ENCODE data around the gene KISS1R.

The KISS1R gene

GRCh38 chr19:958967-959855 is 42.1 kb downstream of the KISS1R start:
- Histone ChIP-seq H3K27me3 (no peaks in the 10 kb centered on the region), H4K20me1 (peaks cover 48% of the 10 kb centered on the region), H3K4me2 (no peak overlapping the region), H3K4me1 (peaks cover 39% of the 10 kb centered on the region), H3K27ac (no peak overlapping the region), H3K4me3 (no peak overlapping the region), H3K36me3 (peaks cover 52% of the 10 kb centered on the region), H3K9ac (no peak overlapping the region), H3K9me3 (peaks cover under 1% of the 10 kb centered on the region; the same call in 1 of the 2 replicates)
- no peak for TF ChIP-seq Cebpa-rat (IDR thresholded peaks at IDR 0.05)

- Histone ChIP-seq H3K36me3 (peaks cover 60% of the 10 kb centered on the region), H4K20me1 (peaks cover 45% of the 10 kb centered on the region), H3K4me1 (peaks cover 31% of the 10 kb centered on the region), H3K4me3 (no peak overlapping the region), H3K9me3 (peaks cover 4% of the 10 kb centered on the region; the same call in 1 of the 2 replicates), H3K27ac (no peak overlapping the region), H3K9ac (no peak overlapping the region), H3K27me3 (no peaks in the 10 kb centered on the region), H3K4me2 (no peak overlapping the region)
- no peak for TF ChIP-seq Cebpa-rat (IDR thresholded peaks at IDR 0.05)
Measured at GRCh38 chr19:960020-960419, 42.9 kb downstream of the KISS1R start.

GRCh38 chr19:960601-960938 is 43.4 kb downstream of the KISS1R start:
- Histone ChIP-seq H3K36me3 (peaks cover 66% of the 10 kb centered on the region), H3K4me2 (no peak overlapping the region), H3K27ac (no peak overlapping the region), H3K27me3 (no peaks in the 10 kb centered on the region), H3K4me1 (peaks cover 25% of the 10 kb centered on the region), H3K9me3 (peaks cover 4% of the 10 kb centered on the region; the same call in 1 of the 2 replicates), H3K4me3 (no peak overlapping the region), H3K9ac (no peak overlapping the region), H4K20me1 (peaks cover 39% of the 10 kb centered on the region)
- no peak for TF ChIP-seq Cebpa-rat (IDR thresholded peaks at IDR 0.05)

GRCh38 chr19:961866-962620 is 44.9 kb downstream of the KISS1R start:
- Histone ChIP-seq H3K27me3 (no peaks in the 10 kb centered on the region), H3K27ac (no peak overlapping the region), H3K9ac (0 out of 2 replicates have a peak overlapping the region, but pooled peaks have one; percentile 19), H3K4me1 (peaks cover 13% of the 10 kb centered on the region), H4K20me1 (peaks cover 28% of the 10 kb centered on the region), H3K36me3 (peaks cover 78% of the 10 kb centered on the region), H3K4me3 (no peak overlapping the region), H3K9me3 (peaks cover 4% of the 10 kb centered on the region; the same call in 1 of the 2 replicates), H3K4me2 (no peak overlapping the region)
- TF ChIP-seq Cebpa-rat (IDR thresholded peaks at IDR 0.05), result no peak

- Histone ChIP-seq H3K27ac (no peak overlapping the region), H3K4me1 (0 out of 2 replicates have a peak, but pooled peaks cover 6% of the 10 kb centered on the region), H4K20me1 (peaks cover 21% of the 10 kb centered on the region), H3K9me3 (peaks cover 4% of the 10 kb centered on the region; the same call in 1 of the 2 replicates), H3K4me2 (no peak overlapping the region), H3K9ac (no peak overlapping the region), H3K27me3 (no peaks in the 10 kb centered on the region), H3K4me3 (no peak overlapping the region), H3K36me3 (peaks cover 85% of the 10 kb centered on the region)
- TF ChIP-seq Cebpa-rat (IDR thresholded peaks at IDR 0.05), result no peak
Measured at GRCh38 chr19:962683-963400, 45.7 kb downstream of the KISS1R start.

- H3K36me3 ChIP-seq, result peaks cover 90% of the 10 kb centered on the region
- no peak overlapping the region for H3K27ac ChIP-seq
- 0 out of 2 replicates have a peak, but pooled peaks cover 6% of the 10 kb centered on the region for H3K4me1 ChIP-seq
- no peak for TF ChIP-seq Cebpa-rat (IDR thresholded peaks at IDR 0.05)
- no peak overlapping the region for H3K9ac ChIP-seq
- H3K27me3 ChIP-seq, result no peaks in the 10 kb centered on the region
- no peak overlapping the region for H3K4me3 ChIP-seq
- peaks cover 4% of the 10 kb centered on the region; the same call in 1 of the 2 replicates for H3K9me3 ChIP-seq
- H3K4me2 ChIP-seq, result no peak overlapping the region
- H4K20me1 ChIP-seq, result peaks cover 21% of the 10 kb centered on the region
Measured at GRCh38 chr19:963486-963951, 46.4 kb downstream of the KISS1R start.

- H3K27me3 ChIP-seq, result no peaks in the 10 kb centered on the region
- H3K9me3 ChIP-seq, result peaks cover 9% of the 10 kb centered on the region; the same call in 1 of the 2 replicates
- H3K4me2 ChIP-seq, result no peak overlapping the region
- H3K27ac ChIP-seq, result no peak overlapping the region
- H3K36me3 ChIP-seq, result peaks cover 92% of the 10 kb centered on the region
- no peak overlapping the region for H3K9ac ChIP-seq
- peaks cover 16% of the 10 kb centered on the region for H4K20me1 ChIP-seq
- no peak overlapping the region for H3K4me3 ChIP-seq
- TF ChIP-seq Cebpa-rat (IDR thresholded peaks at IDR 0.05), result no peak
- 0 out of 2 replicates have a peak, but pooled peaks cover 6% of the 10 kb centered on the region for H3K4me1 ChIP-seq
Measured at GRCh38 chr19:964116-964520, 47.0 kb downstream of the KISS1R start.

GRCh38 chr19:964761-965694 is 47.9 kb downstream of the KISS1R start:
- Histone ChIP-seq H3K9ac (no peak overlapping the region), H3K4me2 (no peak overlapping the region), H4K20me1 (peaks cover 7% of the 10 kb centered on the region), H3K9me3 (peaks cover 16% of the 10 kb centered on the region), H3K4me1 (0 out of 2 replicates have a peak, but pooled peaks cover 6% of the 10 kb centered on the region), H3K36me3 (peaks cover 92% of the 10 kb centered on the region), H3K27ac (no peak overlapping the region), H3K27me3 (no peaks in the 10 kb centered on the region), H3K4me3 (no peak overlapping the region)
- TF ChIP-seq Cebpa-rat (IDR thresholded peaks at IDR 0.05), result no peak

Measured in BLaER1 (cell line).